22Rv1 (cell line): ENCODE measurements around the gene RILP.
"Not testable (repeated sequence)": the region's sequence is repeated elsewhere in the genome, so short reads cannot be mapped to it uniquely, and the experiment has no call there.

Source experiments
- H3K27ac ChIP-seq: fragments of 450-650 bp; 2 replicates; pipeline ENCODE4 v1.5.1; 2017
- ZFX ChIP-seq: fragments of 450-650 bp; IDR thresholded peaks from 2 replicates; pipeline ENCODE4 v1.6.1; 2017; ENCODE audit warnings: antibody characterized with exemption, borderline replicate concordance
- TF ChIP-seq, protein P1 (sequence below): fragments of 450-650 bp; IDR thresholded peaks from 2 replicates; pipeline ENCODE4 v1.5.1; 2017; ENCODE audit warnings: mild to moderate bottlenecking

Gene RILP

DNA sequence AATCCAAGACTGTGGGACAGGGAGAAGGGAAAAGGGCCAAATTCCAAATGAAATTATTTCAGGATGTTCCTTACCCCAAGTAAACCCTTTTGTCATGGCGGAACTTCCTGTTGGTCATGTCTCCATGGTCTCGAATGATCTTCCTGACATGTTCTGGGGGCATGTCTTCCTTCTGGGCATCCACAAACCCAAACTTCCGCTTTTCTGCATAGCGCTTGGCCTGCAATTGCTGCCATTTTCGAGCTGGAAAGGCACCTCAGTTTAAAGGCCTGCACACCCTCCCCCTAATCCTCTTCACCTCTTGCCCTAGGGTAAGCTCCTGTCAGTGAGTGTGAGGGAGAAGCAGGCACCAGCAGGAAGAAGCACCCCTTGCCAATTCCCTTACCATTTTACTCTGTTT lies 33.8 kb upstream of the RILP start:
- peak overlapping the region; percentile 85 for H3K27ac ChIP-seq
- TF ChIP-seq ZFX: no peak

DNA sequence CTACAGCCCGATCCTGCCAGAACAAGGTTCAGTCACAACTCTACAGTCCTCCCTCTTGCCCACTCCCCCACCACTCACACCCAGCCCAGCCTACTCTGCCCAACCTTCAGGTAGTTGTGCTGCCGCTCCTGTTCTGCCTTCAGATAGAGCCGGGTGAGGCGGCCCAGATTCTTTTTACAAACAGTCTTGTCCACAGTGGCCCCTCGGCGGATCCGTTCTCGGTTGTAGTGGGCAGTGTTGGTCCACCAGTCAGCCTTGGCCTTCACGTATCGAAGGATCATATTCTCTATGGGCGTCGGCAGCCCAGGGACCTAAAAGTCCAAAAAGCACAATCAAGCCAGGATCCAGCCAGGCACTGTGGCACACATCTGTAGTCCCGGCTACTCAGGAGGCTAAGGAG lies 26.7 kb upstream of the RILP start:
- TF ChIP-seq, protein P1, sequence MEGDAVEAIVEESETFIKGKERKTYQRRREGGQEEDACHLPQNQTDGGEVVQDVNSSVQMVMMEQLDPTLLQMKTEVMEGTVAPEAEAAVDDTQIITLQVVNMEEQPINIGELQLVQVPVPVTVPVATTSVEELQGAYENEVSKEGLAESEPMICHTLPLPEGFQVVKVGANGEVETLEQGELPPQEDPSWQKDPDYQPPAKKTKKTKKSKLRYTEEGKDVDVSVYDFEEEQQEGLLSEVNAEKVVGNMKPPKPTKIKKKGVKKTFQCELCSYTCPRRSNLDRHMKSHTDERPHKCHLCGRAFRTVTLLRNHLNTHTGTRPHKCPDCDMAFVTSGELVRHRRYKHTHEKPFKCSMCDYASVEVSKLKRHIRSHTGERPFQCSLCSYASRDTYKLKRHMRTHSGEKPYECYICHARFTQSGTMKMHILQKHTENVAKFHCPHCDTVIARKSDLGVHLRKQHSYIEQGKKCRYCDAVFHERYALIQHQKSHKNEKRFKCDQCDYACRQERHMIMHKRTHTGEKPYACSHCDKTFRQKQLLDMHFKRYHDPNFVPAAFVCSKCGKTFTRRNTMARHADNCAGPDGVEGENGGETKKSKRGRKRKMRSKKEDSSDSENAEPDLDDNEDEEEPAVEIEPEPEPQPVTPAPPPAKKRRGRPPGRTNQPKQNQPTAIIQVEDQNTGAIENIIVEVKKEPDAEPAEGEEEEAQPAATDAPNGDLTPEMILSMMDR: no peak
- no peak for TF ChIP-seq ZFX
- H3K27ac ChIP-seq: no peak overlapping the region

DNA sequence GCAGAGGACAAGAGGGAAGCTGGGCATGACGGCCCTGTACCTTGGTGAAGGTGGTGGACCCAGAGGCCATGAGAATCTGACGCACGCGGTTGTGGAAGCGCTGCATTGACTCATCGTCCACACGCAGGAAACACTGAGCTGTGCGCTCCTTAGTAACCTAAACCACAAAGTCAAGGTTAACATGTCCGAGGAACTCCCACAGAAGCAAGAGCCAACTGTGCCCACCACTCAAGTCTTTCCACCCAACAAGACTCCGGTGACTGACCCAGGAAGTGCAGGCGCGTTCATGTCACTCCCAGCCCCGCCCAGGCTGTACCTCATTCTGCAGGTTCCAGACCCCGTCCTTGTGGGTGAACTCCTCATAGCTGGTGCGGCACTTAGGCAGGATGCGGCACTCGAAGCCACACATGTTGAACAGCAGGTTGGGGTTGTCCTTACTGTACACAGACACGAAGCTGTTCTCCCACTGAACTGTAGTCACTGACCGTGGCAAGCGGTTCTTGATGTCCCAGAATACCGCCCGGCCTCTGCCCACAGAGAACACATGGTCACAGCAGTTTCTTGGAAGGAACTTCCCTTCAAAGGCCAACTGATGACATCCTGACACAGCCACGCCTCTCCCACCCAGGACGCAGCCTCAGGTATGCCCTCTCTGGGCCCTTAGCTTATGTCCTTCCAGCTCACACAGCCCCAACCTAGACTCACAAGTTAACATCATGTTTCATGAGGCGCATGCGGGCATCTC lies 23.5 kb upstream of the RILP start:
- TF ChIP-seq, protein P1: no peak
- no peak for TF ChIP-seq ZFX
- H3K27ac ChIP-seq: no peak overlapping the region

DNA sequence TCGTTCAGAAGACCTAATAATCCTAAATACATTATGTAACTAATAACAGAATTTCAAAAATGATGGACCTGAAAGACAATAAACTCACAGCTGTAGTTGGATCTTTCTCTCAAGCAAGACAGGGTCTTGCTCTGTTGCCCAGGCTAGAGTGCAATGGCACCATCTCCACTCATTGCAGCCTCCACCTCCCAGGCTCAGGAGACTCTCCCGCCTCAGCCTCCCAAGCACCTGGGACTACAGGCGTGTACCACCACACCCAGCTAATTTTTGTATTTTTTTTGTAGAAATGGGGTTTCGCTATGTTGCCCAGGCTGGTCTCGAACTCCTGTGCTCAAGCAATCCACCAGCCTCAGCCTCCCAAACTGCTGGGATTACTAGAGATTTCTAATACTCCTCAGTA lies 14.3 kb upstream of the RILP start:
- not testable (repeated sequence) for H3K27ac ChIP-seq

DNA sequence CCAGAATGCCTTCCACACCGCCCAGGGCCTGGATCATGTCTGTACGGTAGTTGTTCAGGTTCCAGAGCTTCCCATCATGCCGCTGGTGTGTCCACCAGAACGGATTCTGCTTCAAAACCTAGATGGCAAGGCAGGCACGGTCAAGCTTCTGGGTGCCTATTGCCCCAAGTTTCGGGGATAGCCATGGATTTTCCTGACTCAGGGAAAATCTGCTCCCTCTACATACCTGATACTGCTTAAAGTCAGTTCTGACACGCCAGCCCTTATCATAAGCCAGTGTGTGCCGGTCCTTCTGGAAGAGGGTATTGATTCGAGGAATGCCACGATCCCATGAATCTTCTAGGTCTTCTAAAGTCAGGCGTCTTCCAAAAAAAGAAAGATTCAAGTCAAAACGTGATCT lies 11.4 kb upstream of the RILP start:
- no peak for TF ChIP-seq ZFX
- TF ChIP-seq, protein P1: no peak

DNA sequence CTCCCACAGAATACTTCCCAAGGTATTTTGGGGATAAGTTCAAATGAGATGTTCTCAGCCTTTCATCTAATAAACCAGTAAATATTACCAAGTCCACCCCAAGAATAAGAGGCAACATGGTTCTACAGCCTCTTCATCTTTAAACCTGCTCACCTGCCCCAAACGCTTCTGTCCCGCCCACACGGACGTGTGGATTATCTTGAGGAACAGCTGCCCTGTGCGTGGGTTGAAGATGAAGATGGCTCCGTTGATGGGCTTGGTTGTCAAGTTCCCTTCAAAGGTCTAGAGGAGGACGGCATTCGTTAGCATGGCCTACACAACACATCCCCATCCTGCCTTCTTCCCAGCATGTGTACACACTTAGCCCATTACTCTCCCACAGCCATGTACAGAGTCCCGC lies 8.4 kb upstream of the RILP start:
- TF ChIP-seq ZFX: no peak
- TF ChIP-seq, protein P1: no peak
- H3K27ac ChIP-seq: no peak overlapping the region

More for the DNA sequence above, 11.4 kb upstream of the RILP start:
- no peak overlapping the region for H3K27ac ChIP-seq

DNA sequence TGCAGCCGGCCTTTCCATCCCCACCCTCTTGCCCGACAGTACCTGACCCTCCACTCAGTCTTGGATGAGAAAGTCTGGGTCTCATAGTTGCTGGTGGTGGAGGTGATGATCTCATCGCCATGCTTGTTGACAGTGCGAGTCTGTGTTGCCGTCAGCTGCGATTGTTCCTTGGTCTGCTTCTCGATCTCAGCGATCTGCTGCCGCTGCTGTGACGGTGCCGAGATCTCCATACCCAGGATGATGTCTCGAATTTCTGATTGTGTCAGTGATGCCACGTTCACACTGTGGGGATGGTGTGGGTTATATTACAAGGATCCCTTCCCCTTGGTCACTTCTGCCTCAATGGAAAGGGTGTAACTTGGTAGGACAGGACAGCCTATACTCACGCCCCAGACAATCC lies 4.1 kb upstream of the RILP start:
- TF ChIP-seq, protein P1: no peak
- TF ChIP-seq ZFX: no peak
- no peak overlapping the region for H3K27ac ChIP-seq

DNA sequence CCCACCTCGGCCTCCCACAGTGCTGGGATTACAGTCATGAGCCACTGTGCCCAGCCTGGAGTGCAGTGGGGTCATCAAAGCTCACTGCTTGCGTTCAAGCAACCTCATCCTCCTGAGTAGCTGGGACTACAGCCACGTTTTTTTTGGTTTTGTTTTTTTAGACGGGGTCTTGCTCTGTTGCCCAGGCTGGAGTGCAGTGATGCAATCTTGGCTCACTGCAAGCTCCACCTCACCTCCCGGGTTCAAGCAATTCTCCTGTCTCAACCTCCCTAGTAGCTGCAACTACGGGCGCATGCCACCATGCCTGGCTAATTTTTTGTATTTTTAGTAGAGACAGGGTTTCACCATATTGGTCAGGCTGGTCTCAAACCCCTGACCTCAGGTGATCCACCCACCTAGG lies 3.1 kb upstream of the RILP start:
- H3K27ac ChIP-seq: not testable (repeated sequence)

DNA sequence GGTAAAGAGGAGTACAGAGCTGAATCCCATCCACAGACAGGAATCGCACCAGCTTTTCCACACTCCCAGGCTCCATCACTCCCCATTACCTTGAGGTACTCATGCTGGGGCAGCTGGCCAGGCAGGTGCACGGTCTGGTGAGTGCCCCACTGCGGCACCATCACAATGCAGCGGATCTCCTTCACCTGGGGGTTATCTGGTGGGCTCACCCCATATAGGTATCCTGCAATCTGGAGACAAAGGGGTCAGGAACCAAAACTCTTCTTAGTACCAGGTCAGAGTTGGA lies 1.8 kb upstream of the RILP start:
- peak overlapping the region; percentile 95 for H3K27ac ChIP-seq
- no peak for TF ChIP-seq ZFX
- TF ChIP-seq, protein P1: no peak
